NCI-H187 (cell line): ENCODE results near the gene RNF103.
"Not testable (repeated sequence)": the region's sequence is repeated elsewhere in the genome, so short reads cannot be mapped to it uniquely, and the experiment has no call there.

ENCODE experiments used
- DNase-seq, 2 experiments: peaks; one replicate each; lab custom pipeline; 2025; lab: John Stamatoyannopoulos, UW

The RNF103 gene

GRCh38 chr2:86623043-86623493, 597 bp downstream of the RNF103 start:
- DNase-seq: no peak

GRCh38 chr2:86622519-86623042, 1.1 kb downstream of the RNF103 start:
- DNase-seq: no peak

- no peak for DNase-seq
Measured at GRCh38 chr2:86621280-86621943, 2.3 kb downstream of the RNF103 start.

GRCh38 chr2:86617738-86618137, 5.9 kb downstream of the RNF103 start:
- no peak for DNase-seq

- DNase-seq: no peak
Measured at GRCh38 chr2:86617153-86617552, 6.5 kb downstream of the RNF103 start.

GRCh38 chr2:86616502-86616901, 7.2 kb downstream of the RNF103 start:
- no peak for DNase-seq

- DNase-seq: no peak
Measured at GRCh38 chr2:86615596-86615995, 8.1 kb downstream of the RNF103 start.

GRCh38 chr2:86613515-86613914, 10.2 kb downstream of the RNF103 start:
- no peak for DNase-seq

GRCh38 chr2:86610871-86611270, 12.8 kb downstream of the RNF103 start:
- DNase-seq: no peak

- no peak for DNase-seq
Measured at GRCh38 chr2:86608832-86609410, 14.7 kb downstream of the RNF103 start.

GRCh38 chr2:86603905-86604304, 19.8 kb downstream of the RNF103 start:
- DNase-seq: no peak

GRCh38 chr2:86598966-86599365, 24.7 kb downstream of the RNF103 start:
- no peak for DNase-seq

GRCh38 chr2:86596118-86596517, 27.5 kb downstream of the RNF103 start:
- no peak for DNase-seq

- no peak for DNase-seq
Measured at GRCh38 chr2:86593266-86593665, 30.4 kb downstream of the RNF103 start.

- no peak for DNase-seq
Measured at GRCh38 chr2:86592547-86593230, 31.0 kb downstream of the RNF103 start.

GRCh38 chr2:86589701-86590100, 34.0 kb downstream of the RNF103 start:
- DNase-seq: not testable (repeated sequence)

- no peak for DNase-seq
Measured at GRCh38 chr2:86584151-86584913, 39.3 kb downstream of the RNF103 start.

- no peak for DNase-seq
Measured at GRCh38 chr2:86580560-86580959, 43.1 kb downstream of the RNF103 start.

GRCh38 chr2:86577817-86578456, 45.7 kb downstream of the RNF103 start:
- DNase-seq: no peak

- no peak for DNase-seq
Measured at GRCh38 chr2:86570059-86570458, 53.6 kb downstream of the RNF103 start.

GRCh38 chr2:86566821-86567190, 56.9 kb downstream of the RNF103 start:
- DNase-seq: no peak
